NCI-H2107 treated with DMSO at 0.1 percent for 48 hours (cell line): ENCODE results near the gene COL6A3.
A peak's percentile ranks its signal among the peaks of the same experiment; 100 is the strongest.

Experiments
- DNase-seq: peaks from one replicate; lab custom pipeline; 2025; ENCODE audit not compliant: unreplicated experiment; lab: John Stamatoyannopoulos, UW

Gene COL6A3

DNA sequence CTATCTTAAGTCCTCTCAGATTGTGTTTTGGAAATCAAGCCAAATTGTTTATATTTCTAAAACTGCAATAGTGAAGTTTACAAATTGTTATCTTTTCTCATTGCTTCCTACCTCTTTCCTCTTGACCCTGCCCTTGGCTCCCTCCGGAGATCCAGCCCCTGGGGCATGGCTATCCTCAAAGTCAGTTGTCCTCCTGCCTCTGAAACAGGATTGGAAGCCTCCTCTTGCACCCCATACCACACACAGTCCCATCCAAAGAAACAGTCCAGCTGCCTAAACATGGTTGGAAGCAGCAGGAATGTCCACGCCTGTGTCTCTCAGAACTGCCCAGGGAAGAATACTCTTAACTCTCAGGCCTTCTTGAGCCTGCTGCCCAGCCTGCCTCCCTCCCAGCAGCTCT lies 30.1 kb upstream of the COL6A3 start:
- DNase-seq: no peak

DNA sequence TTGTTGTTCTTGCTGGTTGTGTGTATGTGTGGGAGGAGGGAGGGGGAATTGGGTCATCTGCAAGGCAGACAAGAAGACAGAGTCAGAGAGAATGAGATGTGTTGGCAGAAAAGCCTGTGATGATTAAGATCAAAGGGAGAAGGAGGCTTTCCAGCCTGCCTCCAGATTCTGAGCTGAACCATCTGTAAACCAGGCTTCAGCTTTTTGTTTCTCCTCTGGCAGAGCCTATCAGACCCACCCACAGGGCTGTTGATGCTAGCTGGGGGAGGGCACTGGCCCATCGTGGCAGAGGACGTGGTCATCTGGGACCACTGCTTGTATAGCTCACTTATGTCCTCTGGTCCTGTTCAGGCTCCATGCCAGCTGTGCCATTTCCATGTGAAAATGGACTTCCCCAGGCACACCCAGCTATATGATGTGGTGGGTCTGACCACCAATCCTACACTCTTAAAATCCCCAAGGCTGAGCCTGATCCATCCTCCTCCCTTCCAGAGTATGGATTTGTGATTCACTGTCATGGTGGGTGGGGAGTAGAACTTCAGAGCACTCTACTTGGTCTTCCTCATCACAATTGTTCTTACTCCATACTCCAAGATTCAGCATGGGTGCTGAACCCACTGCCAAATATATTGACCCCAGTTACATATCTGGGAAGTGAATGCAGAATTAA lies 27.8 kb upstream of the COL6A3 start:
- no peak for DNase-seq

DNA sequence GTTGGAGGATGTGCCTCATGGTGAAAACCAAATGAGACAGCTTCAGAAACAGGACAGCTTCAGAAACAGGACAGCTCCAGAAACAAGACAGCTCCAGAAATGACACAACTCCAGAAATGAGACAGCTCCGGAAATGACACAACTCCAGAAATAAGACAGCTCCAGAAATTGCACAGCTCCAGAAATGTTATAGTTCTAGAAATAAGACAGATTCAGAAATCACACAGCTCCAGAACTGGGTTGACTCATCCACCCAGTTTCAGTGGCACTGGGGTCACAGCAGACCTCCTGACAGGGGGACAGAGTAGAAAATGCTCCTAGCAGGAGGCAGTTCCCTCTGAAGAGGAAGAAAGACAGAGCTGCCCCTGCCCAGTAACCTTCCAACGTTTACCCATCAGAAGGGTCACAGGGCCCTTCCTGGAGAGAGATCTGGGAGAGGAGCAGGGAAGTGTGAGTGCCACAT lies 26.9 kb upstream of the COL6A3 start:
- no peak for DNase-seq

DNA sequence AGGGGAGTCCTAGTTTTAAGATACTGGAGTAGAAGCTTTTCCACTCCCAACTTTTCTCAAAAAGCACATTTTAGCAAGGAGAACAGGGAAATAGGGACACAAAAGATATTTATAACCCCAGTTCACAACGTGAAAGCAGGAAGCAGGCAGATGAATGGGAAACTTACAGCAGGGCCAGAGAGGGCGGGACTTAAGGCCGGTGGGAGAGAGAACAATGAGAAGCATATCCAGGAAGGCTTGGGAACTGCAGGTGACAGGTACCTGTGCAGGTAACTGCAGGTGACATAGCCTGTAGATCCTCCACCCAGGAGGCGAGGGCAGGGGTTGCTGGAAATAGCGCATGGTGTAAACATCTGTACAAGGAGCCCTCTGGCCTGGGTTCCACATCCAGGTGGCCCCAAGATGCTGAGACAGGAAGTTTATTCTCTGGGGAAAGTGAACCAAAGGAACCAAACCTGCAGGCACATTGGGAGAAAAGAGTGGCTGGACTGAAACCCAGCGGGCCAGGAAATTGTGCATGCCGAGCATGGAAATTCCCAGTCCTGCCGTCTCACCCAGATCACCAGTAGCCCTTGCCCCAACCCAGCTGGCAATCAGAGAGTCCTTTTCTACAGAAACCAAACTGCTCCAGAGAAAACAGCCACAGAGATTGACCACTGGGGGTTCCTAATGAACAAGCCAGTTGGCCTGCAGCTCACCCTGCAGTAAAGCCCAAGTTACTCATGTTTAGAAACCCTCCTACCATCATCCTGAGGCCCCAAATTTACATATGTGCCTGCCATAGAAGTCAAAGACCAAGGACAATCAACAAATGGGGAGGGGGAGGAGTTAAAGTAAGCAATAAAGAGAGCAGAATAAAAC lies 24.3 kb upstream of the COL6A3 start:
- DNase-seq: peak; percentile 1

DNA sequence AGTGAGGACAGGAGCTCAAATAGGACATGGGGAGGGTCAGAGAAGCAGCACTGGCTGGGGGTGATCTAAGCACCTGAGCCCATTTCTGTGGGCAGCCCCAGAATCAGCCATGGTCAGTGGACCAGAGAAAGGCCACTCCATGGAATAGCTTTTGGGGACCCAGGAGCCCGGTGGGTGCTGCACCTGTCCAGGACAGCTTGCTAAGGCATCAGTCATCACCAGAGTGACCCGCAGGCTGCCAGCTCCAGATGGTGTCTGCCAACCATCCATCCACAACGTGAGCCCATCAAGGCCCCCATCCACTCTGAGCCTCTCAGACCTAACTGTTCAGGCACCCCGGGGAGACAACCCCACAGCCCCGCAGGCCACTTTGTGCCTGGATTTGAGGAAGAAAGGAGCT lies 23.6 kb upstream of the COL6A3 start:
- DNase-seq: no peak

DNA sequence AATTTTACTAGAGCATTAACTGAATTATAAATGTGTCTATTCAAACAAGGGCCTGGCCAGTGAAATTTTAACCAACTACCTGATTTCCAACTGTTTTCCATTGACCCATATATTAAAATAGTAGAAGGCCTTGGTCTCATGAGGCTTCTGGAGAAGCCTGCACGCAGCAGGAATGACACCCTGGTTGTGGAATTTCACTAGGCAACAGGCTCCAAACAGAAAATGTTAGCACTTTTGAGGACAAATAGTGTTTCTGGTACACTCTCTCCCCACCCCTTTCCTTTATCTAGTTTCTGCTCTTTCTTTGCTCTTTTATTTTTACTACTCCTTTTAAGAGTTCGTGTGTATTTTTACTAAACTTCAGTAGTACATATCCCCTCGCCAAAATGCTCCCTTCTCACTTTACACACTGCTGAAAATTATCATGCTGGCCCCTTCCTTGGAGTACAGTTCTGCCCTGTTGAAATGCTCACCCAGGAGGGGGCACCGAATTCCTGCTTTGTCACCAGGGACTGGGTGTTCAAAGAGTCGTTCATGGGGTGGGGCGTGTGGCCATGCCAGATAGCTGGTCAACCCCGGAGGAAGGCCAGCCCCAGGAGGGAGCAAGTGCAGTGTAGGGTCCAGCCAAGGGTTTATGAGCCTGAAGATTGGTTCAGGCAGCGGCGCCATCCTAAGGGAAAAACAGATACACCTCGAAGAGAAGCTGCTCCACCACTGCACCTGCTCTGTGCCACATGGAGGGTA lies 22.1 kb upstream of the COL6A3 start:
- no peak for DNase-seq

DNA sequence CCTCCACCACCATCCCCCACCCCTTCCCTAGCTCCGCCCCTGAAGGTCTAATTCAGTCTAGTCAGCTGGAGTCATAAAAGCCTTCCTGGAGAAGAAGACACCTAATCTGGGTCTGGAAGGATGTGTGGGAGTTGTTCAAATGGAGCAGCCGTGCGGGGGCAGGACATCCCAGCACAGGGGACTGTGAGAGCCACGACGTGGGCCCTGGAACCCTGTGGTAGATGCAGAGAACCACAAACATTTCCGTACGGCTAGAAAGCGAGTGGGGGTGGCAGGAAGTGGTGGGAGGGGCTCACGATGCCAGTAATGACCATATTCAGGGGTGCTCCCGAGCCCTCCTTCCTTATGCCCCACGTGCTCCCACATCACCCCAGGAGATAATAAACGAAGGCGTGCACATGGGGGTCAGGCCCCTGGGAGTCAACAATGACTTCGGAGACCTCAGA lies 20.9 kb upstream of the COL6A3 start:
- no peak for DNase-seq

DNA sequence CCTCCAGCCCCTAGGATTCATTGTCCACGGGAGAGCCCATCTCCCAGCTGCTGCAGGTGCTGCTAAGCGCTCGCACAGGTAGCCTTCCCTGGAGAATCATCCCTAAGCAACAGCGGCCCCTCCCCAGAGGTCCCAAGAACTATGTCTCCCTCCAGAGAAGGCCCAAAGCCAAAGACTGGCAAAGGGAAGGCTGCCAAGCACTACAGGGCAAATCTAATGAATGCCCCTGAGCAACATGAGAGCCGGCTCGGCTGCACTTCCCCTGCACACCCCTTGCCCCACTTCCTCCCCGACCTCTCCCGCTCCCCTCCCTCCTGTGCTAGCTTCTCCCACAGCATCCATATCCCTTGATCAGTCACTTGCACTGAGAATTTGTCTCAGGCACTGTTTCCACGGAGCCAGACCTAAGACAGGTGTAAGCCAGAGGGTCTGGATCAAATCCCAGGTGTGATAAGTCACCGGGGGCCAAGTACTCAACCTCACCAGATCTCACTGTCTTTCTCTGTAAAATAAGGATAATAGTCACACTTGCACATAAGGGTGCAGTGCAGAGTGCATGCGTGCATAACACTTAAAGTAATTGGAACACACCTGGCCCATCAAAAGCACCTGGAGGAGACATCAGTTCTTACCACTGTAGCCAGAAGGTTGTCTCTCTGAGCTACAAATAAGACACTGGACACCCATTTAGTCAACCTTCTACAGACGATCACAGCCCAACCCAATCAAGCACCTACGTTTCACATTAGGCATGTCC lies 20.1 kb upstream of the COL6A3 start:
- no peak for DNase-seq

DNA sequence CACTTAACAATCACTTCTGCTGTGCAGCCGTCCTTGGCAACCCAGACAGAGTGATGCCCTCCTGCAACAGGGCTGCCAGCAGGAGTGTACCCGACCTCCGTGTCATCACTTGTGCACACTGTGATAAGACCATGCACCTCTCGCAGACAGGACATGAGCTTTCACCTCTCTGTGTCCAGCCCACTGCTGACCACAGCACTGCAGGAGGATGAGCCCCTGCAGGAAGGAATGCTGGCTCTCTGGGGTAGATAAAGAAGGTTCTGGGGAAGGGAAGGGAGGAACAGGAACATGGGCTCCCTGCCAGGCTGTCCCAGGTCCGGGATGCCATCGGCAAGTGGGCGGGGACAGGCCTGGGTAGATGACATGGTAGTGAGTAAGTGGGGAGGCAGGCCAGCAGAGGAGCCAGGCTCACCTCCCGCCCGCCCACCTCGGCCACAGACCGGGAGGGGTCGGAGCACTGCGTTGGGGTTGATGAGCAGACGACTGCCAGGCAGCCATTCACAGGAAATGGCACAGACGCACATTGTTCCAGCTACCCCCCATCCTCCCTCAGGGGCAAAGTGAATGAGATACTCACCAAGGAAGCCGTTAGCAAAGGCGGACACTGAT lies 18.6 kb upstream of the COL6A3 start:
- DNase-seq: no peak

DNA sequence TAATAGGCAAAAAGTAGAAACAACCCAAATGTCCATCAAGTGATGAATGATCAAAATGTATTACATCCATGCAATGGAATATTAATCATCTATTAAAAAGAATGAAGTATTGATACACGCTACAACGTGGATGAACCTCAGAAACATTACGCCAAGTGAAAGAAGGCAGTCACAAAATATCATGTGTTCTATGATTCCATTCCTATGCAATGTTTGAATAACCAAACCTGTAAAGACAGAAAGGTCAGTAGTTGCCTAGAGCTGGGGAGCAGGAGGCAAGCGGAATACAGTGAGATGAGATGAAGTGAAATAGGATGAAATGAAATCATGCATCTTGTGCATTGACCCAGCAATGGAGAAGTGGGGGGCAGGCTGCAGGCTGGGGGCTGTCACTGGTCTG lies 17.9 kb upstream of the COL6A3 start:
- no peak for DNase-seq

DNA sequence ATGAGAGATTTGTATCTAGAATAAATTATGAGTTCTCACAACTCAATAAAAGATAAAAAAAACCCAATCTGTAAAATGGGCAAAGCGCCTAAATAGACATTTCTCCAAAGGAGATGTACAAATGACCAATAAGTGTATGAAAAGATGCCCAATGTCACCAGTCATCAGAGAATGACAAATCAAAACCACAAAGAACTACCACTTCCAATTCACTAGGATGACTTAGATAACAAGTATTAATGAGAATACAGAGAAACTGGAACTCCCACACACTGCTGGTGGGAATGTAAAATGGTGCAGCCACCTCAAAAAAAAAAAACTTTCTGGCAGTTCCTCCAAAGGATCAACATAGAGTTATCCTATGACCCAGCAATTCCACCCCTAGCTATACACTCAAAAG lies 17.4 kb upstream of the COL6A3 start:
- DNase-seq: no peak

DNA sequence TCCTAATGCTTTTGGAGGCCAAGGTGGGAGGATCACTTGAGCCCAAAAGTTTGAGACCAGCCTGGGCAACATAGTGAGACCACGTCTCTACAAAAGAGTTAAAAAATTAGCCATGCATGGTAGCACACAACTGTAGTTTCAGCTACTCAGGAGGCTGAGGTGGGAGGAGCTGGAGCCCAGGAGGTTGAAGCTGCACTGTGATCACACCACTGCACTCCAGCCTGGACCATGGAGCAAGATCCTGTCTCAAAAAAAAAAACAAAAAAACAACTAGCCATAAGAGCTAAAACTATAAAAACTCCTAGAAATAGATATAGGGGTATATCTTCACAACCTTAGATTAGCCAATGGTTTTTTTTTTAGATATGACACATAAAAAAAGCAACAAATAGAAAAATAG lies 16.9 kb upstream of the COL6A3 start:
- DNase-seq: no peak

DNA sequence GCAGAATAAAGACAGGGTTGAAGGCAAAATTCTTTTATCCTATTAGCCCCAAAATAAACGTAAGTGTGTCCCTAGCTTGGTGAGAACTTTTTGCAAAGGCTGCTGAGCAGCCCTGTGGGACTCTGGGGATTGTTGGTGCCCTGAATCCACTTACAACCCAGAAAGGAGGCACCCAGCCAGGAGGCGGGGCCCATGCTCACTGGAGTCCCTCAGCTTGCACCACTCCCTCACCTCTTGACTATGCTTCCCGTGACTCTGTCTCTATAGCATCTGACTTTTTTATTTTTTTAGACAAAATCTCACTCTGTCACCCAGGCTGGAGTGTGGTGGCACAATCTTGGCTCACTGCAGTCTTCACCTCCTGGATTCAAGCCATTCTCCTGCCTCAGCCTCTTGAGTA lies 15.8 kb upstream of the COL6A3 start:
- no peak for DNase-seq

DNA sequence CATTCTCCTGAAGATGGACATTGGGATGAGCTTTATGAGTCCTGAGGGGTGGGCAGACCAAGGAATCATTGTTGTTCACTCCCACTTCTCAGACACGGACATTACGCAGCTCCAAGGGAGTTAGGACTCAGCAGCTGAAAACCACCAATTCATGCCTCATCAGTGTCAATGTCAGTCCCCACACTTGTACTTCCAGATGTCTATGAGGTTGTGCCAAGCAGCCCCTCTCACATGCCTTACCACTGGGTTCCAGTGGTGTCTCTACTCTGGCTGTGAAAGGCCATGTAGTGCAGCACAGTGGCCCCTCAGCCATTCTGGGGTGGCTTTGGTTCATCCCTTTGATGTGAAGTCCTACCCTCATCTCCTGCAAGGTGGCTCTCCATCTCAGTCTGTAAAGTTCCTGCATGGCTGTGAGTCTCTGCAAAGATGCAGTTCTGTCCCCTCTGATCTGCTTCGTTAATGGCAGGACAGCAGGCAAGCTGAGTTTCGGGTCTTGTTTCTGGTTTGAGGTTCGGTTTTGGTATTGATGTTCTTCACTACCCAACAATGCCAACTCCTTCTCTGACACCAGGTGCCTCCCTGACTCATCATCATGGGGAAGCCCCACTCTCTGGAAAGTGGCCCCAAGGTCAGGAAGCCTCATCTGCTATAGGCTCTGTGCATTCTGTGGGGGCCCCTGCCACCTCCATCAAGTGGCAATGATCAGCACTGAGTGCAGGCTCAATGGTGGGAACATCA lies 14.0 kb upstream of the COL6A3 start:
- no peak for DNase-seq

DNA sequence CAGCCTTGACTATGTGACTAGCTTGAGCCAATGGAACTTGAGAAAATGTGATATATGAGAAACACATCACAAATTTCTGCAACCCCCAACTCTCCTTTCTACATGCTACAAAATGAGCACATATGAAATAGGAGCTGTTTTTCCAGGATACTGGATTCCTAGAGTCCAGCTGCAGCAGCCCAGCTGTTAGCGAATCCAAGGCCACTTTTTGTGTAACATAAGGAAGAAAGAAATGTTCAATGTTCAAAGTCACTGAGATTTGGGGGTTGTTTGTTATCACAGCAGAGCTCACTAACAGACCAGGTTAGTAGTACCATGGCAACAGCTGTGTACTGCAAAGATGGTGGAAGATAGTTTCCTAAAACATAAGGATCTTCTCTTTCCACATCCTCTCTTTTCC lies 12.6 kb upstream of the COL6A3 start:
- DNase-seq: no peak

DNA sequence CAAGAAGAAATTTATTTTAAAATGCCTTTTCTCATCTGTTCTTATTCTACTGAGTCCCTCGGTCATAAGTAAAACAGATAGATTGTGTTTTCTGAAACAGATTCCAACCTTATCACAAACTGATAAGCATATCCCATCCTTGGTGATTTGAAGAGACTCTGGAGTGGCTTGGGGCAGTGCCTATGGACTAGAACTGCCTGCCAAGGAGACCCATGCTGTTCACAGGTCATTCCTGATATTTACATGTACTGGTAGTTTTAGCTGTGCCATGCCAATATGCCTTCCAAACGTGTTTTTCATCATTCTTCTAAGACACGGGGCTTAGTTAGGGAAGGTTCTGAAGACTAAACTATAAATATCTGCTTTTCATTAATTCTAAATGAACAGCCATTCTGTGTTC lies 11.4 kb upstream of the COL6A3 start:
- no peak for DNase-seq

DNA sequence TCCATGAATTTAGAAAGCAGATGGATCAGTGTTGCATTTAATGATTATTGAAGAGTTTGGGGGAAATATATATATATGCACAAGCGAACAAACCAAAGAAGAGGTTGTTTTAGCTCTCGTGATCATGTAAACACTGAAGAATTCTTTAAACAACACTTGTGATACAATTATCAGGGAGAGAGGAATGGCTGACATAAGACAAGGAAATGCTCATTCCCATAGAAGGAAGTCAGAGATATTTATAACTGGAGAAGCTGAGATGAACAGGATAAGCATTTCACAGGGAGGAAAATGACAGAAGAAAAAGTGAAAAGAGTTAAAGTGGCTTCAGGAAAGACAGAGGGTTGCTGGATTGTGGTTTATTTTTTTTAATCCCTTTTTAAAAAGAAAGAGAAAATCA lies 10.6 kb upstream of the COL6A3 start:
- no peak for DNase-seq

DNA sequence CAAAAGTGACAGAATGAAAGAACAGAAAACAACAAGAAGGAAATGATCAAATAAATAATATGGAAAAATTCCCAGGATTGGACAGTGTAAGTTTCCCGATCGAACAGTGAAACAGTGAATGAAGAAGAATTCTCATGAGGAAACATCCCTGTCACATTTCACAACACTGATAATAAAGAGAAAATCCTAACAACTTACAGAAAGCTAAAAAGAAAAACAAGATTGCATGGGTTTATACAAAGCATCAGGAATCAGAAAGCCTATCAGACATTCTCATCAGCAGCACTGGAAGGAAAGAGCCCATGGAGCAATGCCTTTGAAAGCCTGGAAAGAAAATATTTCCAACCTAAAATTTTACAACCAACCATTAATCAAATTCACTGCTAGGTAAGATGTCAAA lies 9.9 kb upstream of the COL6A3 start:
- no peak for DNase-seq

DNA sequence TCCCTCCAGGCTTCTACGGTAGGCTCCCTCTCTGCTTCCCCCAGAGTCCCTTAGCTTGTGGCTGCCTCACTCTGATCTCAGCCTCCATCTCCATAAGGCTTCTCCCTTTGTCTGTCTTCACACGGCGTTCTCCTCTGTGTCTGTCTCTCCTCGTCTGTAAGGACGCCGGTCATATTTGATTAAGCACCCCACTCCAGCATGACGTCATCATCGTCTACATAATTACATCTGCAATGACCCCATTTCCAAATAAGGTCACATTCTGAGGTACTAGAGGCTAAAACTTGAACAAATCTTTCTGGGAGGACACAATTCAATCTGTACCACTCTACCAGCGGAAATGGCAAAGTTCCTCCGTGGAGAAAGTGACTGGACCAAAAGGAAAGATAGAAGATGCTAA lies 8.3 kb upstream of the COL6A3 start:
- DNase-seq: no peak

DNA sequence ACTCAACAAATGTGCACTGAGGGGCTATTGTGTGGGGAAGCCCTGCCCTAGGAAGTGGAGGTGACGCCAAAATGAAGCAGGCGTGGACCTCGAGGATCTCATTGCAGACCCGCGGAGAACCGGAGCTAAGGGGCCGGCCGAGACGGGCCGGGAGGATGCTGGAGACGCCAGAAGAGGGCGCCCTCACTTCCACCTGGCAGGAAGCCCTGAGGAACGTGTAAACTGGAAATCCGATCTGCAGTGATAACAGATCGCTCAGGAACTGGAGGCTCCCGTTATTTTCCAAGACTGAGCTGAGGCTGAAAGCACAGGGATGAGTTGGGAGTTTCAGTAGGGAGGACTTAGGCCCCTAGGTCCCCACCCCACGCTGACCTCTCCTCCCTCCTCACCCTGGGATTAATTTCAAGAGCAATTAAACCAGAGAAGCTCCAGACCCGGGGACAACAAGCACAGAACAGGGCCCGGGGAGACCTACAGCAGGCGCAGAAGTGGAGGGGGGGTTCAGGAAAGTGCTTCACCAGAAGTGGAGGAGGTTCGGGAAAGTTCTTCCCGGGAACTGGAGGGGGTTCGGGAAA lies 7.7 kb upstream of the COL6A3 start:
- DNase-seq: peak; percentile 3
